CD1c-positive myeloid dendritic cell (primary cell): ENCODE results near the gene TMC7.

ENCODE experiments used
- DNase-seq: peaks from one replicate; pipeline ENCODE4 v3.0.0-alpha.2; 2016; ENCODE audit errors: extremely low spot score

Gene TMC7

DNA sequence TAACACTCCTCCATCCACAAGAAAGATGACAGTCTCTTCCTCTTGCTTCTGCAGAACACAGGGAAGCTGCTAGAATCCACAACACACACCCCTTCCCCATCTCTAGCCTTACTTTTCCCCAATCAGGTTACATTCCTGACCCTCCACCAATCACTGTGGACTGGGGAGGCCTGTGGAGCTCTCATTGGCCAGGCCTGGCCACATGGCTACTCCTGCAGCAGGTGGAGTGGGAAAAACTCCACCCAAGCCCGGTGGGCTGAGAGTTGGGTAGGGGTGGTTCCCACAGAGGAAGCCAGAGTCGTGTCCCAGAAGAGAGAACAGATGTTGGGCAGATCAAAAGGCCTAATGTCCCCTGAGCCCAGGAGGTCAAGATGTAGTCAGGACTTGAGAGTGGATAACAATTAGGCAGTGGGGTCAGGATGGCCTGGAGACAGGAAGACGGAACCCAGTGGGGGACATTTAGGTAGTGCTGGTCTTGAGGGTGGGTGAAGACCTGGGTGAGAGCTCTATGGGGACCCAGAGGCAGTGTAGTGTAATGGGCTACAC lies 105.7 kb downstream of the TMC7 start:
- no peak for DNase-seq

DNA sequence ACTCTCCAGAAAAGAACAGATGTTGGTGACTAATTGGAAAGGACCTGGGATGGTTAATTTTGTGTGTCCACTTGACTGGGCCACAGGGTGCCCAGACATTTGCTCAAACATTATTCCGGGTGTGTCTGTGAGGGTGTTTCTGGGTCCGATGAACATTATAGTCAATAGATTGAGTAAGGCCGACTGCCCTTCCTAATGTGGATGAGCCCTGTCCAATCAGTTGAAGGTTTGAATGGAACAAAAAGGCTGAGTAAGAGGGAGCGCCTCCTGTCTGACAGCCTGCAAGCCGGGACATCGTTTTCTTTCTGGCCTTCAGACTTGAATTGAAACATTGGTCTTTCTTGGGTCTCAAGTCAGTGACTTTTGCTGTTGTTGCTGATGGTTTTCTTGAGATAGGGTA lies 107.2 kb downstream of the TMC7 start:
- DNase-seq: no peak

DNA sequence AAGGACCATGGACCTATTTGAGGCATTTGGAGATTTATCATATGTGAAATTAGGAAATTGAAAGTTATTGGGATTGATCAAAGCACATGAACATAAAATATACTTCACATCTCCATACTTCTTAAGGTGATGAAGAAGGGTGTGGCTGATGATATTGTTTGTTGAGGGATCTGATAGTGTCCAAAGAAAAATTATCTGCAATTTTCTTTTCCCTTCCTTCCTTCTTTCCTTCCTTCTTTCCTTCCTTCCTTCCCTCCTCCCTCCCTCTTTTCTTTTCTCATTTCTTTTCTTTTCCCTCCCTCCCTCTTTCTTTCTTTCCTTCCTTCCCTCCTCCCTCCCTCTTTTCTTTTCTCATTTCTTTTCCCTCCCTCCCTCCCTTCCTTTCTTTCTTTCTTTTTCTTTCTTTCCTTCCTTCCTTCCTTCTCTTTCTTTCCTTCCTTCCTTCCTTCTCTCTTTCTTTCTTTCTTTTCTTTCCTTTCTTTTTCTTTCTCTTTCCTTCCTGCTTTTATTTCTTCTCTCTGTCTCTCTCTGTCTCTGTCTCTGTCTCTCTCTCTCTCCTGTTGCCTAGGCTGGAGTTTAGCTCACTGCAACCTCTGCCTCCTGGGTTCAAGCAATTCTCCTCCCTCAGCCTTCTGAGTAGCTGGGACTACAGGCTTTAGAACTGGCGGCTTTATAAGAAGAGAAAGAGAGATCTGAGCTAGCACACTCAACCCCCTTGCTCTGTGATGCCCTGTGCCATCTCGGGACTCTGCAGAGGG lies 109.1 kb downstream of the TMC7 start:
- DNase-seq: no peak

DNA sequence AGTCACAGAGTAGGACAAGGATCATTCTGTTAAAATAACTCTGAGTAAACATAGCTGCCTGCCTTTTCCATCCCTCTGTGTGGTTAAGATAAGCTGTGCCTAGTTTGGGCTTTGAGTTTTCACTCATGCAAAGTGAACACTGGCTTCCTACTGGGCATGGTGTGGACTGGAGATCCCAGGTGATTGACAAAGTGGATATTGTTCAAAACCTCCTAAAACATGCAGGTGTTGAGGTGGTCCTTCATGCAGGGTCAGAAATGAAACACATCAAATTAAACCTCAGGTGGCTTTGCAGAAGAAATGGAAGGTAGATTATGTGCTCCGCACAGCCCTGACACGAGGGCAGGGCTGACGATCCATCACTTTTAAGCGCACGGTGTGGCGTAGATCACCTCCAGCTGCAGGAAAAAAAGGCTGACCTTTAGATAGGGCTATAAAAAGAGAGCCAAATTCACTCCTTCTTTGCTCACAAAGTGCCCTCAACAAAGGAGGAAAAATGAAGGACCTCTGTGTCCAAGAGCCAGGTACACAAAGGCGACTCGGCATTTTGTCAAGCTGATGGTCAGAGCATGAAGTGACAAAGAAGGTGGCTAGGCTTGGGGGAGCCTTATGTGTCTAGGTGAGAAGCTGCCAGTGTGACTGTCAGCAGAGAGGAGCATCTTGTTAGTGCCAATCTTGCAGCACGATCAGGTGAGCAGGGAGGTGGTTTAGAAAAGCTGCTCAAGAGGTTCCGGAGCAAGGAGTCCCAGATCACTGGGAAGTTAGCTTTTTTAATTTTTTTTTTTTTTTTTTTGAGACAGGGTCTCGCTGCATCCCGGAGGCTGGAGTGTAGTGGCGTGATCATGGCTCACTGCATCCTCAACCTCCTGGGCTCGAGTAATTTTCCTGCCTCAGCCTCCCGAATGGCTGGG lies 110.2 kb downstream of the TMC7 start:
- DNase-seq: no peak

DNA sequence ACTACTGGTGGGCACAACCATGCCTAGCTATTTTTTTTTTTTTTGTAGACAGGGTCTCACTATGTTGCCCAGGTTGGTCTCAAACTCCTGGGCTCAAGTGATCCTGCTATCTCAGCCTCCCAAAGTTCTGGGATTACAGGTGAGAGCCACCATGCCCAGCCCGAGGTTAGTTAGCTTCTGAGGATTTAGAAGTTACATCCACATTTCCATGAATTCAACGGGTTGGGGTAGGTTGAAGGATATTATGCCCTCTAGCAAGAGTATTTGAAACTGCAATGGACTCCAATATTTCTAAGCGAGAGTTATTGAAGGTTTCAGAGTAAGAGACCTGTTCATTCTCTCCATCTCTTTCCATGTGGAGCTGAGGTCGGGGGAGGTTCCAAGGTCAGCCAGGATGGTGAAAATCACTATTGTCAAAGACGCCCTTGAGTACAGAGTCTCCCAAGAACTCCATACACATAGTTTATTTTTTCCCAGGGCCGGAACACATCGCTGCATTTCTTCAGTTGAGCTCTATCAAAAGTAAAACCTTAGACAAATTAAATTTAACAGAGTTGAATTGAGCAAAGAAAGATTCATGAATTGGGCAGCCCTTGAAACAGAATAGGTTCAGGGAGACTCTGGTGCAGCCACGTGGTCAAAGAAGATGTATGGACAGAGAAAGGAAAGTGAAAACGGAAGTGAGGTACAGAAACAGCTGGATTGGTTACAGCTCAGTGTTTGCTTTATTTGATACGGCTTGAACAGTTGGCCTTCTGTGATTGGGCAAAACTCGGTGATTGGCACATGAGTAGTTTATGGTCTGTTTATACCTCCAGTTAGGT lies 111.0 kb downstream of the TMC7 start:
- DNase-seq: peak; percentile 34

DNA sequence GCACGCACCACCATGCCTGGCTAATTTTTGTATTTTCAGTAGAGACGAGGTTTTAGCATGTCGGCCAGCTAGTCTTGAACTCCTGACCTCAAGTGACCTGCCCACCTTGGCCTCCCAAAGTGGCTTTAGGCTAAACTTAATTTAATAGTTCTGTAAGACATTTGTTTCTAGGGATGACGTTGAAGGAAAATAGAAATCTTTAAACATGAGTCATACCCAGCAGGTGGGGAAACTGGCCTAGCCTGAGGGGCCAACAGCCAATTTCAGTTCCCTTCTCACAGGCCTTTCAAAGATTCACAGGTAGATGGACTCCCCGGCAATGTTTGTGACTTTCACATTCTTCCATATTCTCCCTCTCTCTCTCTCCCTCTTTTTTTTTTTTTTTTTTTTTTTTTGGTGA lies 111.9 kb downstream of the TMC7 start:
- DNase-seq: no peak

DNA sequence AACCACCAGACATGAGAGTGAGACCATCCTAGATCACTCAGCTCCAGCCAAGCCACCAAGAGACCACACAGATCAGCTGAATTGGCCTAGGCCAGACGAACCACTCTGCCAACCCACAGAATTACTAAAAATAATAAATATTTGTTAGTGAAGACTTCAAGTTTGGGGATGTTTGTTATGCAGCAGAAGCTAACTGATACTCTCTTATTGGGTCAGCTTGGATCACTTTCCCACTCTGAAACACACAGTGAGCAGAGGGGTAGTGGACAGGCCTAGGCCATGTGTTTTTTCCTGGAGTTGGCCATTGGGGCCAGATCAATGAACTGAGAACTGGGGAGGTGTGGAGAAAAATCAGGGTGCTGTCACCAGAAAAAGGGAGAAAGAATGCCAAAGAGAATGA lies 114.4 kb downstream of the TMC7 start:
- no peak for DNase-seq

DNA sequence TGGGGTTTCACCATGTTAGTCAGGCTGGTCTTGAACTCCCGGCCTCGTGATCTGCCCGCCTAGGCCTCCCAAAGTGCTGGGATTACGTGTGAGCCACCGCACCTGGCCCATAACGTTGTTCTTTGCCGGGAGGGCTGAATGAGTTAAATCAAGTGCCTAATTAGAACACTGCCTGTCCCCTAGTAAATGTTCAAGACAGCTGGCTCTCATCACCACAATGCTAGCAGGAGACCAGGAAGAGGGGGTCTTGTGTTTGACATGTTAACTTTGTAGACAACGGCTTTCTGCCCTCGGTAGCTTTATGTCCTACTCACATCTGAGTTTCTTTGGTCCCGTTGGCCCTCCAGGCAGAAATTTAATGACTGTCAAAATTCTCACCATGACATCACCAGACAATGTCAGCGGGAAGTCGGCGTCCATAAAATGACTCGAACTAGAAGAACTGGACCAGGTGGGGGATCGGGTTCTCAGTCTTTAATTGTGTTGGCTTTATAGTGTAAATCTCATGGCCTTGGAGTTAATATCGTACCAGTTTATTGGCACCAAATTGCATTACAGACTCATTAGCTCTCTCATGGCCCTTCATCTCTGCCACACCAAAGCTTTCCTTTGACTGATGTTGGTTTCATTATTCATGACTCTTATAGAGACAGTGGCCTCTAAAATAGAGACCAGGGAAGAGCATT lies 118.6 kb downstream of the TMC7 start:
- no peak for DNase-seq

DNA sequence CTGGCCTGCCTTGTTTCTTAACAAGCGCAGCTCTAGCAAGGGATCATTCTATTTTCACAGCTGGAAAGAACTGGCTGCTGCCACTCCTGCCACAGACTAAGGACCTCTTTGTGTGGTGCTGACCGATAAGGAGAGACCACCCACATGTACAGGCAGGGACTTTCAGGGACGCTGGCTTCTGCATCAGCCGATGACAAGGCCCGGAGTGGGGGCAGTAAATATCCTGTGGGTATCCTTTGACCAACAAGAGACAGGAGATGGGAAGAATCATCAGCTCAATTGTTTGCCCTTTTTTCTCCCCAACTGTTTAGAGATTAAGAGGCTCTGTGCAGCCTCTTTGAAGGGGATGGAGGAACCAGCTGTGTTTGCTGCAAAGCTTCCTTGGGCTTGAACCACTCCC lies 120.9 kb downstream of the TMC7 start:
- no peak for DNase-seq

DNA sequence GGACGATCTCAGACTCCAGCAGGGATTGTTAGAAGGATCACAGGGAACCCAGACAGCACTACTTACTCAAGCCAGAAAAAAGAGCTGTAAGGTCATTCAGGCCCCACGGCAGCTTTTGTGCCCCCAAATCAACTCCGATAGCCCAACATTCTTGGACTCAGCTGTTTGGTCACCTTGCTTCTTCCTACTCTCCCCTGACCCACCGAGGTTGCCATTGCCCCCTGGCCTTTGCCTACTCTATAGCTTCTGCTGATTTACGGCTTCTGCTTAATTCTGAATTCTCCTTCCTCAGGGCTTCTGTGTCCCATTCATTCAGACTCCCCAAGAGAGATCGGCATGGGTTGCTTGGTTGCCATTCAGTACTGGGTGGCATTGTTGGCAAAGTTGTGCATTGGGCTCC lies 121.4 kb downstream of the TMC7 start:
- no peak for DNase-seq

DNA sequence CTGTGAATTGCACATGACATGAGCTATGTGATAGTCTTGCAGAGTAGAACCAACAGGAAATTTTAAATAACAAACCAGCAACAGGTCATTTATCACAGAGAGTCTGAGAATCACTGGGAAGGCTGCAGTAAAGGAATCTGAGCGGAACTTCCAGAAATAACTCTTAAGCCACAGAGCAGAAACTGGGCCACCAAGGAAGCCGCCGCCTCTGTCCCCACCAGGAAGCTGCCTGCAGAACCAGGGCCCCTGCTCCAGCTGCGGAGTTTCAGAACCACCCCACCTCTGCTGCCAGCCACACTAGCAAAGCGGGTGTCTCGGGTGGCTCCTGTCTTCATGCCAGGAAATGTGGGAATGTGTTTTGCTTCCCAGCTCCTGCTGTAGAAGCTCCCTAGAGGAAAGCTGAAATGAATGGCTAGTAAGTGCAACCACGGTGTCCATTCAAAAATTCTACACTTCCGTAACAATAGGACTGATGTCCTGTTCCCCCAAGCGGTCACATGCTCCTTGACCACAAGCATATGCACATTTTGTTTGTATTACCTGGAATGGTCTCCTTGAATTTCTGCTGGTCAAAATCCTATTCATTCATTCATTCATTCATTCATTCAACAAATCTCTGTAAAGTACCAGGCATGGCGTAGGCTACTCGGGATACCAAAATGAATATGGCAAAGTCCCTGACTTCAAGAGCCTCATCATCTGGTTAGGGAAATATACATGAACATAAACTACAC lies 122.3 kb downstream of the TMC7 start:
- DNase-seq: peak; percentile 40

DNA sequence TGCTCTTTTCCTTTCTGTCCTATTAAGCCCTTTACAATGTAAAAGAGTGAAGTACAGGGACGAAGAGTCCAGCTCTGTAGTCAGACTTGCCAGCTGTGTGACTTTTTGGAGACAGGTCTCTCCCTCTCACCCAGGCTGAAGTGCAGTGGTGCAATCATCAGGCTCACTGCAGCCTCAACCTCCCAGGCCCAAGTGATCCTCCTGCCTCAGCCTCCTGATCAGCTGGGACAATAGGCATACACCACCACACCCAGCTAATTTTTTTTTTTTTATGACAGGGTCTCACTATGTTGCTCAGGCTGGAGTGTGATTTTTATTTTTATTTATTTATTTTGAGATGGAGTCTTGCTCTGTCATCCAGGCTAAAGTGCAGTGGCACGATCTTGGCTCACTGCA lies 122.9 kb downstream of the TMC7 start:
- DNase-seq: no peak

DNA sequence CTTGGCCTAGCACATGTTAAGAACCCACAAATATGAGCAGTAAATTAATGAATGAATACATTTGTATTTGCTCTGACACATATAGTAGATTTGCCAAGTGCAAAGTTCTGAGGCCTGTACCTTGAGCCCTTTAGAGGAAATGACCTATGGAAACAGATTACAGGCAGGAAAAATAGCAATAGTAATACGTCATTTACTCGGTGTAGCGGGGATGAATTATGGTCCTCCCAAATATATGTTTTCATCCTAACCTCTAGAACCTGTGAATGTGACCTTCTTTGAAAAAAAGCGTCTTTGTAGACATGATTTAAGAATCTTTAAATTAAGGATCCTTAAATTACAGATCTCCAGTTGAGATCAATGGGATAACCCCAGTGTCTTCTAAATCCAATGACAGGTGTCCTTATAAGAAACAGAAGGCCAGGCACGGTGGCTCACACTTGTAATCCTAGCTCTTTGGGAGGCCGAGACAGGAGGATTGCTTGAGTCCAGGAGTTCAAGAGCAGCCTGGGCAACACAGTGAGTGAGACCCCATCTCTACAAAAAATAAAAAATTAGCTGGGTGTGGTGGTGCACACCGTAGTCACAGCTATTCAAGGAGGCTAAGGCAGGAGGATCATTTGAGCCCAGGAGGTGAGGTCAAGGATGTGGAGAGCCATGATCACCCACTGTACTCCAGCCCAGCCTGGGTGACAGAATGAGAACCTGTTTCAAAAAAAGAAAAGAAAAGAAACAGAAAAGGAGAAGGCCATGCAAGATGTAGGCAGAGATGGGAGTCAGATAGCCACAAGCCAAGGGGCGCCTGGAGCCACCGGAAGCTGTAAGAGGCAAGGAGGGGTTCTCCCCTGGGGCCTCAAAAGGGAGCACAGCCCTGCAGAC lies 124.9 kb downstream of the TMC7 start:
- DNase-seq: no peak

DNA sequence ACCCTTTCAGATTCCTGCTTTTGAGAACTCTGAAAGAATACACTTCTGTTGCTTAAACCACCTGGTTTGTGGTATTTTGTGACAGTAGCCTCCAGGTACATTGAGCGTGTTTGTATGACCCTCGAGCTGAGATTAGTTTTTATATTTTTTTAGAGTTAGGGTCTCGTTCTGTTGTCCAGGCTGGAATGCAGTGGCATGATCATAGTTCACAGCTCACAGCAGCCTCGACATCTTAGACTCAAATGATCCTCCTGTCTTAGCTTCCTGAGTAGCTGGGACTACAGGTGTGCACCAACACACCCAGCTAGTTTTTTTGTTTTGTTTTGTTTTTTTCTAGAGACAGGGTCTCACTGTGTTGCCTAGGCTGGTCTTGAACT lies 125.5 kb downstream of the TMC7 start:
- DNase-seq: no peak

DNA sequence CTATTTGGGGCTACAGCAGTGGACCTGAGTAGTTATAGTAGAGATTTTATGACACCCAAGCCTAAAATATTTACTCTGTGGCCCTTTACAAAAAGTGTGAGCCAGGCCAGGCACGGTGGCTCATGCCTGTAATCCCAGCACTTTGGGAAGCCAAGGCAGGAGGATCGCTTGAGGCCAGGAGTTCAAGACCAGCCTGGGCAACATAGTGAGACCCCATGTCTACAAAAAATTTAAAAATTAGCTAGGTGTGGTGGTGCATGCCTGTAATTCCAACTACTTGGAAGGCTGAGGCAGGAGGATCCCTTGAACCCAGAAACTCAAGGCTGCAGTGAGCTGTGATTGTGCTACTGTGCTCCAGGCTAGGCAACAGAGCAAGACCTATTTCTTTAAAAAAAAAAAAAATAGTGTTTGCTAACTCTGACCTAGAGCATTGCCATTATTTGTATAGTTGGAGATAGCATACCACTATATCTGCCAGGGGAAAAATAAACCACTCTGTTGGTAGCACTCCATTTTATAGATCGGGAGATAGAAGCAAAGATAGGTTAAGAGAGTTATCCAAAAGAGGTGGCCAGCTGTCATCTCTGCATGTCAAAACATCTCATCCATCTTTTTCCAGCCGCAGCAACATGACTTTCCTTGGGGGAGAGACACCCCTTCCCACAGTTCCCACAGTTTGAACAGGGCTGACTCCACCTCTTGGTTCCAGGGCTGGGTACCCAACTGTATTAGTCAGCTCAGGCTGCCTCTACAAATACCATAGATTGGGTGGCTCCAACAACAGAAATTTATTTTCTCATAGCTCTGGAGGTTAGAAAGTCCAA lies 127.0 kb downstream of the TMC7 start:
- no peak for DNase-seq

DNA sequence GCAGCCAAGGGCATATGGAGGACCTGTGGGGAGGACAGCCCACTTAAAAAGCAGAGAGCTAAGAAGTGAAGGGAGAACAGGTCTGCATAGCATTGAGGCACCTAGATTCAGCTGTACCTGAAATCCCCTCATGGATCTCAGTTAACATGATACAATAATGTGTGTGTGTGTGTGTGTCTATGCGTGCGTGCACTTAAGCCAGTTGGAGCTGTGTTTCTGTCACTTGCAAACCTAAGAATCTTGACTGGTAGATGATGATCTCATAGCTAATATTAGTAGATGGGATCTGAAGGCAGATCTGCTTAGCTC lies 128.3 kb downstream of the TMC7 start:
- DNase-seq: no peak
